Skeletal muscle tissue (tissue), 4 donors: ENCODE data around the gene IGSF21. TPM values are rescaled to one million over a fixed set of nuclear protein-coding genes. Genes with fewer than 3 reads are reported as not detected.

Experiments
- H3K27ac ChIP-seq: one replicate; pipeline ENCODE4 v1.7.0; 2013; ENCODE audit warnings: mild to moderate bottlenecking, low read depth, low read length, inconsistent platforms
- H3K27me3 ChIP-seq, 3 donors: one replicate each; pipeline ENCODE4 v1.7.0; 2013; ENCODE audit warnings: low read length in 3 of 3; ENCODE audit not compliant: control insufficient read depth in 3 of 3, insufficient read depth in 3 of 3
- H3K36me3 ChIP-seq, 3 donors: one replicate each; pipeline ENCODE4 v1.7.0; 2013; ENCODE audit warnings: low read length in 3 of 3; ENCODE audit not compliant: control insufficient read depth in 3 of 3, insufficient read depth in 3 of 3
- H3K4me1 ChIP-seq, 3 donors: one replicate each; pipeline ENCODE4 v1.7.0; 2013; ENCODE audit warnings: low read length in 3 of 3, mild to moderate bottlenecking in 3 of 3; ENCODE audit not compliant: control insufficient read depth in 3 of 3, insufficient read depth in 3 of 3
- H3K4me3 ChIP-seq, 3 donors: one replicate each; pipeline ENCODE4 v1.7.0; 2013; ENCODE audit warnings: low read length in 3 of 3
- H3K9ac ChIP-seq, 3 donors: one replicate each; pipeline ENCODE4 v1.7.0; 2013; ENCODE audit warnings: low read length in 3 of 3, mild to moderate bottlenecking in 3 of 3, moderate library complexity in 2 of 3, low read depth in 1 of 3
- H3K9me3 ChIP-seq, 3 donors: one replicate each; pipeline ENCODE4 v1.7.0; 2013; ENCODE audit warnings: low read length in 3 of 3; ENCODE audit not compliant: control insufficient read depth in 3 of 3
- total RNA-seq: library from RNA; depleted of rRNA; stranded (reverse); fragments of >200 nt; gene quantifications from one replicate; pipeline ENCODE4 v1.2.3, GENCODE V29; 2014
- donor health status: Osteomylitis.

Gene IGSF21
- total RNA-seq, 1 donor from 2014 or later: not detected

DNA sequence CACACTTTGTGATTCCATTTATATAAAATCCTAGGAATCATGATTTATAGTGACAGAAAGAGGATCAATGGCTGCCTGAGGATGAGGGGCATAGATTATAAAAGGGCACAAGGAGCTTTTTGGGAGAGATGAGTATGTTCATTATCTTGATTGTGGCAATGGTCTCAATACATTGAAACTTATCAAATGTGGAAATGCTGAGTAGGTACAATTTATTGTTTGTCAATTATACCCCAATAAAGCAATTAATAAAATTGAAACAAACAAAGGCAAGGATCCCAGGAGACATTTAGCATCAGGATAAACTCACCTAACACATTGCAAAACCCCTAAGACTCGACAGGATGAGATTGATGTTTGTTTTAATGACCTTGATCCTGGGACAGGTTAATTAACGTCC lies 220.1 kb downstream of the IGSF21 start:
- peaks cover 3 to 34% (median 22%) of the 10 kb centered on the region in 3 donors for H3K27me3 ChIP-seq
- H3K4me3 ChIP-seq: no peak overlapping the region
- H3K36me3 ChIP-seq: no peaks in the 10 kb centered on the region
- H3K9ac ChIP-seq: no peak overlapping the region
- no peaks in the 10 kb centered on the region for H3K4me1 ChIP-seq
- no peaks in the 10 kb centered on the region for H3K9me3 ChIP-seq
- H3K27ac ChIP-seq: no peak overlapping the region

- no peaks in the 10 kb centered on the region for H3K36me3 ChIP-seq
- no peaks in the 10 kb centered on the region for H3K9me3 ChIP-seq
- no peak overlapping the region for H3K9ac ChIP-seq
- no peak overlapping the region for H3K4me3 ChIP-seq
- no peak overlapping the region for H3K27ac ChIP-seq
- H3K27me3 ChIP-seq: peaks cover 3 to 38% (median 22%) of the 10 kb centered on the region in 3 donors
- no peaks in the 10 kb centered on the region for H3K4me1 ChIP-seq
Measured at GRCh38 chr1:18328803-18329202, 221.2 kb downstream of the IGSF21 start.

DNA sequence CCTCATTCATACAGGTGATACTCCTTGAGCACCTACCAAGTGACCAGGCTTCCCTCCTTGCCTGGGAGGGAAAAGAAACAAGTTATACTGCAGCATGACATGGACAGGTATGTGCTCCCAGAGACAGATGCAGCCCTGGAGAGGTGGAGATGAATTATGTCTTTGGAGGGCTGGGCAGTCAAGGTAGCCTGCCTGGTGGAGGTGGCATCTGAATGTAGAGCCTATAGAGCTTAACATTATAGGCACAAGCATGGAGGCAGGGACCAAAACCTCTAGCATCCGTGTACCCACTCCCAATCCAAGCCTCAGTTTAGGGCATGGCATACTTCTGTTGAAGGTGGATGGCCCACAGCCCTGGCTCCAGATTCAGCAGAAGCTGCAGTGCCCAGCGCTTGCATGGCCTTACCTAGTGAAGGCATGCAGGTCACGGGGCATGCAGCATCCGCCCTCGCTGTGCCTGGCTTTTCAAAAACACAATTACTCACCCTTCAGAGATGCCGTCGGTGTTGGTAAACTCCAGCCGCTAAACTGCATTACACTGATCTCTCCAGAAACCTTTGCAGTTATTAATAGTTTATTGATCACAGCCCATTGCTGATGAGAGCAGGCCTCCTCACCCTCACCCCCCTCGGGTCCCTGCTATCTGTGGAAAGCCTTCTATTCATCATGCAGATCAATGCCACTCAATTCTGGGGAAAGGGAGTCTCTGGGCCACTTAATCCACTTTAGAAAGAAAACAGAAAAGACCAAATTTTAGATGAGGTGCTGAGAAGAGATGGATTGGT lies 222.1 kb downstream of the IGSF21 start:
- H3K27ac ChIP-seq: no peak overlapping the region
- H3K4me1 ChIP-seq: no peaks in the 10 kb centered on the region
- no peaks in the 10 kb centered on the region for H3K9me3 ChIP-seq
- H3K9ac ChIP-seq: no peak overlapping the region
- H3K36me3 ChIP-seq: no peaks in the 10 kb centered on the region
- peaks cover 7 to 38% (median 26%) of the 10 kb centered on the region in 3 donors for H3K27me3 ChIP-seq
- H3K4me3 ChIP-seq: no peak overlapping the region

- Histone ChIP-seq H3K36me3 (no peaks in the 10 kb centered on the region), H3K27ac (no peak overlapping the region), H3K27me3 (peaks cover 11 to 42% (median 33%) of the 10 kb centered on the region in 3 donors), H3K9ac (no peak overlapping the region), H3K4me1 (no peaks in the 10 kb centered on the region), H3K4me3 (no peak overlapping the region), H3K9me3 (no peaks in the 10 kb centered on the region)
Measured at GRCh38 chr1:18332576-18332975, 225.0 kb downstream of the IGSF21 start.

DNA sequence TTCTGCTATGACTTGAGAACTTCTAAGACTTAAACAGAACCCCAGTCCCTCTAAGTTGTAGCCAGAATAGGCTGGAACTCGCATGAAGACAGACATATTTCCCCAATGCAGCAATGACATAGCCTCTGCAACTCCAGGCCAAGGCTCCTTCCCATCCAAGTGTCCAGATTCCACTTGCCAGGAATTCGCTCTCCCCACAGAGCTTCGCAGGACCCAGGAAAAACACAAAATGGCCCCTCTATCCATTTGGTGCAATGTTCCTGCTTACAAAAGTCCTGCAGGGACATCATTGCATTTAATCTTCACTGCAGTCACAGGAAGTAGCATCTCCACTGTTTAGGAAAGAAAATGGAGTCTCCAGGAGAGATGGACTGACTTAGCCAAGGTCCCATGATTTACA lies 225.6 kb downstream of the IGSF21 start:
- Histone ChIP-seq H3K27ac (no peak overlapping the region), H3K27me3 (peaks cover 11 to 48% (median 38%) of the 10 kb centered on the region in 3 donors), H3K36me3 (no peaks in the 10 kb centered on the region), H3K9me3 (no peaks in the 10 kb centered on the region), H3K4me3 (no peak overlapping the region), H3K4me1 (no peaks in the 10 kb centered on the region), H3K9ac (no peak overlapping the region)

- Histone ChIP-seq H3K4me3 (no peak overlapping the region), H3K36me3 (no peaks in the 10 kb centered on the region), H3K9ac (no peak overlapping the region), H3K4me1 (no peaks in the 10 kb centered on the region), H3K27me3 (peaks cover 15 to 49% (median 35%) of the 10 kb centered on the region in 3 donors), H3K27ac (no peak overlapping the region), H3K9me3 (no peaks in the 10 kb centered on the region)
Measured at GRCh38 chr1:18336801-18337200, 229.2 kb downstream of the IGSF21 start.

- Histone ChIP-seq H3K4me1 (no peaks in the 10 kb centered on the region), H3K27me3 (peaks cover 15 to 41% (median 31%) of the 10 kb centered on the region in 3 donors), H3K9ac (no peak overlapping the region), H3K36me3 (no peaks in the 10 kb centered on the region), H3K27ac (no peak overlapping the region), H3K9me3 (no peaks in the 10 kb centered on the region), H3K4me3 (no peak overlapping the region)
Measured at GRCh38 chr1:18337757-18338156, 230.2 kb downstream of the IGSF21 start.

DNA sequence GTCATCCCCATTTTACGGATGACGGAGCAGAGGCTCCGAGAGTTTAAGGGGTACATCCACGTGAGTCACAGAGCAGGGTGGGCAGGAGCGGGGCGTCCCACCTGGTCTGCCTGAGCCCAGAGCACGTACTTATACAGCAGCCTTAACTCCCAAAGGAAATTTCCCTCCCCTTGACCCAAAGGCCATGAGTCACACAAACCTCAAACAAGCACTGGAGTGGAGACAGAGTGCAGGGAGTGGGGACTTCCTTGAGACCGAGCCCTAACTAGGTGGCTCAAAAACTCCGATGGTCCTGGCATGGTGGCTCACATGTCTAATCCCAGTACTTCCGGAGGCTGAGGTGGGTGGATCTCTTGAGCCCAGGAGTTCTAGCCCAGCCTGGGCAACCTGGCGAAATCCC lies 231.6 kb downstream of the IGSF21 start:
- H3K36me3 ChIP-seq: no peaks in the 10 kb centered on the region
- no peak overlapping the region for H3K9ac ChIP-seq
- H3K27ac ChIP-seq: no peak overlapping the region
- H3K4me1 ChIP-seq: no peaks in the 10 kb centered on the region
- no peaks in the 10 kb centered on the region for H3K9me3 ChIP-seq
- no peak overlapping the region for H3K4me3 ChIP-seq
- peaks cover 15 to 32% (median 29%) of the 10 kb centered on the region in 3 donors for H3K27me3 ChIP-seq

GRCh38 chr1:18340158-18340764 lies 232.7 kb downstream of the IGSF21 start:
- H3K36me3 ChIP-seq: no peaks in the 10 kb centered on the region
- H3K27me3 ChIP-seq: peaks cover 22 to 29% (median 27%) of the 10 kb centered on the region in 3 donors
- H3K4me3 ChIP-seq: no peak overlapping the region
- no peaks in the 10 kb centered on the region for H3K9me3 ChIP-seq
- no peak overlapping the region for H3K27ac ChIP-seq
- H3K4me1 ChIP-seq: no peaks in the 10 kb centered on the region
- no peak overlapping the region for H3K9ac ChIP-seq

- no peaks in the 10 kb centered on the region for H3K36me3 ChIP-seq
- H3K27me3 ChIP-seq: peaks cover 23 to 31% (median 28%) of the 10 kb centered on the region in 3 donors
- no peak overlapping the region for H3K27ac ChIP-seq
- no peaks in the 10 kb centered on the region for H3K9me3 ChIP-seq
- H3K4me3 ChIP-seq: no peak overlapping the region
- no peaks in the 10 kb centered on the region for H3K4me1 ChIP-seq
- no peak overlapping the region for H3K9ac ChIP-seq
Measured at GRCh38 chr1:18340787-18341186, 233.2 kb downstream of the IGSF21 start.
